ENCODE data around the gene SLC39A10.
"Not testable (repeated sequence)": the region's sequence is repeated elsewhere in the genome, so short reads cannot be mapped to it uniquely, and the experiment has no call there.

Gene SLC39A10

DNA sequence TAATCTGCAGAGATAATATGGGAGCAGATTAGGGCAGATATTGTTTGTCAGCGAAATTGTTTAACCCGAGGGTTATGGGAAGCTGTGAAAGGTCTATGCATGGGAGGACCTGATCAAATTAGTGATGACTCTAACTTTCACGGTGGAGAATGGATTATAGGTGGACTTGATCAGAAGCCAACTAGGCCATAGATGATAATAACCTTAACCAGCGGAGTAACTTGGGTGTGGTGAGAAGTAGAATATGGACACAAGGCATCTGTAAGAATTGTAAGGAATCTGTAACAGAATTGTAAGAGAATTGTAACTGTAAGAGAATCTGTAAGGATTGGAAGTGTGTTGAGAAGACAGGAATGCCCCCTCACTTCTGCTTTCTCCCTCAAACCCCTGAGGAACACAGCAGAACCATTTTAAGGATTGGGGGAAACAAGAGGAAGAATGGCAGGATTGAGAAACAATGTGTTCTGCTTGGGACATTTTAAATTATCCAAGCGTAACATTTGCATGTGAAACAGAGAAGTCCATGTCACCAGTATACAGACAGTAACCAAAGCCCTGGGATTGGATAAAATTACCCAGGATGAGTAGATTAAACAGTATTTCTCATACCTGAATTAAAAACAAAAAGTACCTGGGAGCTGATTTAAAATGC is 14.9 kb upstream of the SLC39A10 start:
- no peak overlapping the region for H3K4me3 ChIP-seq (ENCODE audit: low read length)

DNA sequence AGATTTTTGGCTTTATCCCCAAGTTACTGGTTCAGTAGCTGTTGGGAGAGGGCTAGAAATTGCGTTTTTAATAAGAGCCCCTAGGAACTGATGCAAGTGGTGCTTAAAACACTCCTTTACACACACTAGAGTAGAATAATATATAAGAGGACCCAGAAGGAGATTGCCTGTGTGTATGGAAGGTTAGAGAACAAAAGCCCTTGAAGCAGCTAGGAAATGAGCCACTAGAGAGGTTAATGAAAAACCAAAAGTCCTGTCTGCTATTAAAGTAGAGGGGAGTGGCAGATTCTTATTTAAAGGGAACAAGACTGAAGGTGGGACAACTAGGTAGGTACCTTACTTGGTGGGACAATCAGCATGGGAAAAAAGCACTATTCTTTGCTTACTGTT is 14.4 kb upstream of the SLC39A10 start:
- H3K4me3 ChIP-seq (ENCODE audit: low read length) = no peak overlapping the region
- no peak for DNase-seq (ENCODE audit: low read depth, low spot score)

More for the DNA sequence above, 14.9 kb upstream of the SLC39A10 start:
- no peak for DNase-seq (ENCODE audit: low read depth, low spot score)

DNA sequence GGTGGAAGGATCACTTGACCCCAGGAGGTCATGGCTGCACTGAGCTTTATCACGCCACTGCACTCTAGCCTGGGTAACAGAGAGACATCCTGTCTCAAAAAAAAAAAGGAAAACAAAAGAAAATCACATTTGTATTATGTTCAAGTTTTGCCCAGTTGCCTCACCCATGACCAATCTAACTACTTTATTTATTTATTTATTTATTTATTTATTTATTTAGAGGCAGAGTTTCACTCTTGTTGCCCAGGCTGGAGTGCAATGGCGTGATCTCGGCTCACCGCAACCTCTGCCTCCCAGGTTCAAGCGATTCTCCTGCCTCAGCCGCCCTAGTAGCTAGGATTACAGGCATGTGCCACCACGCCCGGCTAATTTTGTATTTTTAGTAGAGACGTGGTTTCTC is 12.3 kb upstream of the SLC39A10 start:
- not testable (repeated sequence) for H3K4me3 ChIP-seq (ENCODE audit: low read length); DNase-seq (ENCODE audit: low read depth, low spot score)

DNA sequence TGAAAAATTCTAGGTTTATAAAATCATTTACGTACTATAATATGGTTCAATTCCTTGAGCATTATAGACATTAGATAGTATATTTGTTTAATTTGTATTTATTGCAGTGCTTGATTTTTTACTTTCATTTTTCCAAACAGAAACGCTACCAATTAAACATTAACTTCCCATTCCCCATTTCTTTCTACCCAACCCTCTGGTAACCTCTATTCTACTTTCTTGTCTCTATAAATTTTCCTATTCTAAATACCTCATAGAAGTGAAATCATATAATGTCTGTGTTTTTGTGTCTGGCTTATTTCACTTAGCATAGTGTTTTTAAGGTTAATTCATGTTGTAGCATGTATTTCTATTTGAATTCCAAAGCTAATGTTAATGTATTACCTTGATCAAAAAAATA is 11.6 kb upstream of the SLC39A10 start:
- no peak overlapping the region for H3K4me3 ChIP-seq (ENCODE audit: low read length)

DNA sequence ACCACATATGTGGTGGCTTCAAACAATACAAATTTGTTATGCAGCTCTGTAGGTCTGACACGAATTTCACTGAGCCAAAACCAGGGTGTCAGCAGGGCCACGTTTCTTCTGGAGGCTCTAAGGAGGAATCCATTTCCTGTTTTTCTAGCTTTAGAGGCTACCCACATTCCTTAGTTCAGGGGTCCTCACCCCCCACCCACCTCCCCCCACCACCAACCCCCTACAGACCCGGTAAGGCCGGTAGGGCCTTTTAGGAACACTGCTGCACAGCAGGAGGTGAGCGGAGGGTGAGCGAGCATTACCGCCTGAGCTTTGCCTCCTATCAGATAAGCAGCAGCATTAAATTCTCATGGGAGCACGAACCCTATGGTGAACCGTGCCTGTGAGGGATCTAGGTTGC is 10.6 kb upstream of the SLC39A10 start:
- no peak for DNase-seq (ENCODE audit: low read depth, low spot score)
- H3K4me3 ChIP-seq (ENCODE audit: low read length) = no peak overlapping the region

More for the DNA sequence above, 11.6 kb upstream of the SLC39A10 start:
- DNase-seq (ENCODE audit: low read depth, low spot score) = no peak

DNA sequence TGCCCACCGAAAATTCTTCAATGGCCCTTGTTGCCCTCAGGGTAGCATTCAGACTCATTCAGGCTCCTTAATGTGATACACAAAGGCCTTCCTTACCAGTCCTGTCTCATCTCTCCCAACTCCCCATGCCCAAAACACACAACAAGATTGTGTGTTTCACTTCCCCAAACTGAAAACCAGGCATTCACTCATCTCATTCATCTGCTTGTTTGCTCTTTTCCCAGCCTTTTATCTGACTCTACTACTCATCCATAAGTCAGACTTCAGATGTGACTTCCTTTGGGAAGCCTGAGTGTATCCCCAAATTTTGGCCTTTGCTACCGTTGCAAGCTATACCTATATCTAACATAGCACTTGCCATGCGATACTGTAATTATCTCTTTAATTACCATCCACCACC is 9.7 kb upstream of the SLC39A10 start:
- no peak overlapping the region for H3K4me3 ChIP-seq (ENCODE audit: low read length)
- no peak for DNase-seq (ENCODE audit: low read depth, low spot score)

DNA sequence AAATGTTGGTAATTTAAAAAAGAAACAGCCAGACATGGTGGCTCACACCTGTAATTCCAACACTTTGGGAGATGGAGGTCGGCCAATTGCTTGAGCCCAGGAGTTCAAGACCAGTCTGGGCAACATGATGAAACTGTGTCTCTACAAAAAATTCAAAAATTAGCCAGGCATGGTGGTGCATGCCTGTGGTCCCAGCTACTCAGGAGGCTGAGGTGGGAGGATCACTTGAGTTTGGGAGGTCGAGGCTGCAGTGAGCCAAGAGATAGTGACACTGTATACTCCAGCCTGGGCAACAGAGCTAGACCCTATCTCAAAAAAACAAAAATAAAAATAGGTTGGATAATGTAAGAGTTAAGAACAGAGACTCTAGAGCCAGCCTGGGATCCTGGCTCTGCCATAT is 8.7 kb upstream of the SLC39A10 start:
- DNase-seq (ENCODE audit: low read depth, low spot score); H3K4me3 ChIP-seq (ENCODE audit: low read length): not testable (repeated sequence)

DNA sequence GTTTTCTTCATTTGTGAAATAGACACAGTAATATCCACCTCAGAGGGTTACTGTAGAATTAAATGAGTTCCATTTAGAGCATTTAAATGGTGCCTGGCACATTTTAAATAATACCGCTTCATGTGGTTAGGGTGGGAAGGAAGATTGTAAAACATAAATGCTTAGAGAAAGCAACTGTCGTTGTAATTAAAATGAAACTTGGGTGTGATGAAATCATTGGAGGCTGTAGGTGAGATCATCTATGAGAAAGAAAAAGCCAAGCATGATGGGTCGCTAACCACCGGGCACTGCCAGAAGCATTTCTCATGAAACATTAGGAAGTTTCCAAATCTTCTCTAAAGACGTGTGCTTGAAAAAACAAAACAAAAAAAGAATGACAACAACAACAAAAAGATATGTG is 8.2 kb upstream of the SLC39A10 start:
- DNase-seq (ENCODE audit: low read depth, low spot score) = peak; percentile 37
- H3K4me3 ChIP-seq (ENCODE audit: low read length) = no peak overlapping the region

DNA sequence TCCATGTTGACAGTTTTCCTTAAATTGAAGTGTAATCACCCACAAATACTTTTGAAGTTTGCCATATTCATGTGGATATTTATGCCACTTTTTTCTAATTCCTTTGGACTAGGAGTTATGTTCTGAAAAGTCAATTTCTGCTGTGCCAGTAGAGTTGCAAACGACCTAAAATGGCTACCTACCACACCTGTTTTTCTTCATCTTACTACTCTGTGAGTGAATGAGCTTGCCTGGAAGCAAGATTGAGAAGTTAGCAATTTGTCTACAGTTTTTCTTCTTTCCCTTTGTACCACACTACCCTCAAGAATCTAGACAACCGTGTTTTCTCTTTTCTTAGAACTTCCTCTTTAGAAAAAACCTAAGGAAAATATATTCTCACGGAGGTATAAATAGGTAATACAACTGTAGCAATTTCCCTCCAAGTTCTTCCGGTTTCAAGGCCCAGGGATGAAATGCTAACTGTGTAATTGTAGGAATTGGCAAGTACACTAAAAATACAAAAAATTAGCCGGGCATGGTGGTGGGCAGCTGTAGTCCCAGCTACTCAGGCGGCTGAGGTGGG is 7.3 kb upstream of the SLC39A10 start:
- H3K4me3 ChIP-seq (ENCODE audit: low read length) = no peak overlapping the region
- DNase-seq (ENCODE audit: low read depth, low spot score) = no peak

DNA sequence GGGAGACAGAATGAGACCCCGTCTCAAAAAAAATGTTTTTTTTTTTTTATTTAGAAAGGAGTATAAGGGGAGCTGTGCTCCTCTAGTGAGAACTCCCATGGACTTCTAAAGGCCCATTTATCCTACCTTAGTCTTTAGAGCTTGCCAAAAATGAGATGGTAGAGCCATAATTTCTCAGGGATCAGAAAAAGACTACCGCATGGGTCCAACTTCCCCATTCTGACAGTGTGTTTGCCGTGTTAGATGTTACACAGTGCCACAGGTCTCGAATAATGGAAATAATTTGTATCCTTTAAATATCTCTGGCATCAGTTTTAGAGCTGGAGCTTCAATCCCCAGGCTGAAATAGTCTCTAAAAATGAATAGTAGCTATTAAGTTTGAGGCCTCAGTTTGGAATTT is 6.0 kb upstream of the SLC39A10 start:
- no peak overlapping the region for H3K4me3 ChIP-seq (ENCODE audit: low read length)

DNA sequence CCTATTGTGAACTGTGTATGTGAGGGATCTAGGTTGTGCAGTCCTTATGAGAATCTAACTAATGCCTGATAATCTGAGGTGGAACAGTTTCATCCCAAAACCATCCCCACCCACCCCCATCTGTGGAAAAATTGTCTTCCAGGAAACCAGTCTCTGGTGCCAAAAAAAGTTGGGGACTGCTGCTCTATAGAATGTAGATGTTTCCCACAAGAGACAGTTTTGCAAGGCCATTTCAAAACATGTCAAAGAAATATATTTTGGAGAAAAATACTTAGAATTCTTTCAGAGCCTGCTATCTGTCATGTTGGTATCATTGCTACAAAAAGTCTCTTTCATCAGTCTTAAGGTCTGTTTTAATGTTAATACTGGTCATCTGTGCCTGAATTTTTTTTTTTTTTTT is 4.1 kb upstream of the SLC39A10 start:
- no peak for DNase-seq (ENCODE audit: low read depth, low spot score)
- H3K4me3 ChIP-seq (ENCODE audit: low read length) = no peak overlapping the region

More for the DNA sequence above, 6.0 kb upstream of the SLC39A10 start:
- no peak for DNase-seq (ENCODE audit: low read depth, low spot score)

DNA sequence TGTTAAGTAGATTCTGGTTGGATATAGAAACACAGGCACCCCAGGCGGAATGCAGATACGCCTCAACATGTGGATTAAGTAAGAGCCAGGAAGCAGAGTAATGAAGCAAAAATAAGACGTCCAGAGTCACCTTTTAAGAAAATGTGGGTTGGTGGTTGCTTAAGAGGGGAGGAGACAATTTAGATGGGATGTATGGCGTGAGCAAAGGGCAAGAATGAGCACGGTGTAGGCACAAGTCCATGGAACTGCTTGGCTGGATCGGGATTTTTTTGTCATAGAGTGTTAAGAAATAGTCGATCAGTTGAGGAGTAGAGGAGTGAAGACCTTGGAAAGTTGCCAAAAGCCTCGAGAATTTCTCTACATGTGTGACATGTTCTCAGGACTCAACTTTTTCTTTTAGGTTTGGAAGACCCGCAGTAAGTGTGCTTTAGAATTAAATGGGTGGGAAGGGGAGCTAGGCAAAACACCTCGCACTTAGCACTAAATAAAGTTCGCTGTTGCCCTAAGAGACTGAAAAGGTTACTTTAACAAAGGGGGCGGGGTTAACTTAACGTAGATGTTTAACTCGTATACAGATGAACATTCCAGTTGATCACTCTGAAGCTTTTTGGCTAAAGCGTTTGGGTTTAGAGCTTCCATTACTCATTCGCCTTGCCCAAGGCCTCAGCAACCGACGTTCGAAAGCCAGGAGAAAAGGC is 716 bp upstream of the SLC39A10 start:
- H3K4me3 ChIP-seq (ENCODE audit: low read length) = peak overlapping the region; percentile 75

DNA sequence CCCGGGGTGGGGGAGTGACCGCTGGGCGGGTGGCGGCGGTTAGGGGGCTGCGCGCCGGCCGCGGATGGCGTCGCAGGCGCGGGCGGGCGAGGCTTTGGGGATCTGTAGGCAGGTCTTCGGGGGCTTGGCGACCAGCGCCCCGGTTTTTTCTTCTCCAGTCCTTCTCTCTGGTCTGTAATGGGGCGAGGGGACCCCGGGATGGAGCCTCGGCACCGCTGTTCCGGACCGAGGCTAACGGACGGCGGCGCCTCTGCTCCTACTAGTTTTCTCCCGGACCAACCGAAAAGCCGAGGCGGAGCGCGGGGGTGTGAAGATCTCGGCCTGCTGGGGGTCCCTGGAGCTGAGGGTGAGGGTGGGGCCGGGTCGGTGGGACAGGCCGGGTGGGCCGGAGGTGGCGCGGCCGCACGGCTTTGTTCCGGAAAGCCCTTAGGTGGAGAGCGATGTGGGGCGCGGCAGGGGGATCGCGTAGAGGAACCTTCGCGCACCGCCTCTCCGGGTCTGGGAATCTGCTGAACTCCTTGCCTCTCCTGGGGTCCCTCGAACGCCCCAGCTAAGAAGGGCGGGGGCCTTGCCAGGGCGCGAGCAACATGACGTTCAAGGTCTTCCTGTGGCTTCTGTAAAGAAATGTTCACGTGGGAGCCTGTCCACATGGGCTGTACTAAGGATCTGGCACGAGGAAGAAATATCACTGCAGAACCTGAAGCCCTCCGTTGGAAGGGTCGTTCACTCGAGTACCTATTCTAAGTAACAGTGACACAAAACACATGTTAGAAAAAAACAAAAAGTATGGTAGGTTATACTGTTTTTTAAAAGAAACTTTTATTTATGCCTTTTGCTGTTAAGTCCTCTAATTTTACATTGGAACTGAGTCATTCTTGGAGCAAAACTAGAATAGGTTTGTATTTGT is 861 bp downstream of the SLC39A10 start:
- DNase-seq (ENCODE audit: low read depth, low spot score) = peak; percentile 81
- peak overlapping the region; percentile 75 for H3K4me3 ChIP-seq (ENCODE audit: low read length)

More for the DNA sequence above, 716 bp upstream of the SLC39A10 start:
- DNase-seq (ENCODE audit: low read depth, low spot score) = no peak

DNA sequence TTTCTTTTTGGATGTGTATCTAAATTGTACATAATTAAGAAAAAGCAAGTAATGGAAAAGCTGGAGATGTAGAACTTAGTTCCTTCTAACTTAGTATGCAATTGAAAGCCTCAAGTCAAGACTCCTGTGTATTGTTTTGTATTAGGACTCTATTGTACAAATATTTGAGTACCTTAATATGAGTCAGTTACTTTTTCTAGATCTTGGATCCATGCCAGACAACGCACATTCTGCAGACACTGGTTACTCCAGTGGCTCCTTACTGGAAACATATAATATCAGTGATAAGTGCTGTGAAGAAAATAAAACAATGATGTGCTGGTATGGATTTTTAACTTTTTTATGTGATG is 1.5 kb downstream of the SLC39A10 start:
- no peak for DNase-seq (ENCODE audit: low read depth, low spot score)
- H3K4me3 ChIP-seq (ENCODE audit: low read length) = peak overlapping the region; percentile 75

DNA sequence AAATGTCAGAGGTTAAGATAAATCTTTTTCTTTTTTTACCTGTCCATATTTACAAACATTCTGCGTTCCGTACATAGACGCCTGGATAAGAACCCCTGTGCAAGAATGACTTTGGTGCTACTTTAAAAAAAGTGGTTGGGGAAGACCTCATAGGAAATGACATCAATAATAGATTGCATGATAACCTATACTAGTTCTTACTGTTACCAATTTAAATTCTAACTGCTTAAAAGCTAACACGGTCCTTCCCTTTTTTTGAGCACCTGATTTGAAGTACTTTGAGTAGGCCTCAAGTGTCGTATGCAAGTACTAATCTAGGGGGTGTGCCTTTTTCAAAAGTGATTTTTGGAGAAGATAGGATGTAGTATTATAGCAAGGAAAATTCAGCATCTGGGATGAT is 2.1 kb downstream of the SLC39A10 start:
- peak; percentile 55 for DNase-seq (ENCODE audit: low read depth, low spot score)
- peak overlapping the region; percentile 75 for H3K4me3 ChIP-seq (ENCODE audit: low read length)

DNA sequence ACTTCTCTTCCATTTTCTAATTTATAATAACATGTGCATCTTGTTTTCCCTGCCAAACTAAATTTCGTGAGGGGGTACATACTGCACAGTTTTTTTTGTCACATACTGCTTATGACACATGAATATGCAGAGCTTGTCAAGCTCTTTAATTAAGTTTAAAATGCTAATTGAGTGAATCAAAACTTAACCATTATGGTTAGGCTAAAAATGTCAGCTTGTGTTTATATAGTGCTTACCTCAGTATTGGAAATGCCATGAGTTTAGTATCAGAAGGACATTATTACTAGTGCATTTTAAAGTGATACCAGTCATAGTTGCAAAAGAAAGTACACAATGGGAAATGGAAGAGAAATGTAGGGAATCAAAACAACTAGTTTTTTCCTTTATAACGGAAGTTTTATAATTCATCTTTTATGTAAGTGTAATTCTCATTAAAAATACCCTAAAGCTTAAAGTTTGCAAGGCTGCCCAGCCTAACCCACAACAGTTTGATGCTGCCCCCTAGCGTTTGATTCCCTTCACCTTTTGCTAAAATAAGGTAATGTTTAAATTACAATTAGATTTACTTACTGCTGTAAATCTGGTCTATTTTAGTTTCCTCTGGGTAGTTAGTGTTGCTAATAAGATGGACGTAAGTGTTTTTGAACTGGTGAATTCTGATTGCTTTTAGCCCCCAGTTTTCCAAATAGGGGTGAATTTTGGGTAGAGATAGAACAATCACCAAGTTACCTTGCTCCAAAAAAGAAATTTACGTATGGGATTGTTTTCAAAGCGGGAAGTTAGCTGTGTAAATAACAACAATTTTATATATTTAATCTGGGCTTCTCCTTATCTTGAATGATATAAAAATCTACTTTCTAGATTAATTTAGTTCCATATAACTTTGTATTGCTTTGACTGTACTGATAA is 3.2 kb downstream of the SLC39A10 start:
- no peak overlapping the region for H3K4me3 ChIP-seq (ENCODE audit: low read length)
- peak; percentile 85 for DNase-seq (ENCODE audit: low read depth, low spot score)

DNA sequence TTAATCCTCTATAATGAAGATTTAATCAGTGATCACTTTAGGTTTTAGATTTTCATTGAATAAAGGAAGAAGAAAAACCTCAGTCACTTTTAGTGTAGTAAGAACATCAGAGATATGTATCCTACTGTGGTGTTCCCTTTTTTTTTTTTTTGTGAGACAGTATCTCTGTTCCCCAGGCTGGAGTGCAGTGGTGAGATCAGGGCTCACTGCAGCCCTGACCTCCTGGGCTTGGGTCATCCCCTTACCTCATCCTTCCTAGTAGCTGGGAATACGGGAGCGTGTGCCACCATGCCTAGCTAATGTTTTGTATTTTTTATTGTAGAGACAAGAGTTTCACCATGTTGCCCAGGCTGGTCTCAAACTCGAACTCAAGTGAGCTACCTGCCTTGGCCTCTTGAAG is 5.1 kb downstream of the SLC39A10 start:
- no peak for DNase-seq (ENCODE audit: low read depth, low spot score)
- no peak overlapping the region for H3K4me3 ChIP-seq (ENCODE audit: low read length)

DNA sequence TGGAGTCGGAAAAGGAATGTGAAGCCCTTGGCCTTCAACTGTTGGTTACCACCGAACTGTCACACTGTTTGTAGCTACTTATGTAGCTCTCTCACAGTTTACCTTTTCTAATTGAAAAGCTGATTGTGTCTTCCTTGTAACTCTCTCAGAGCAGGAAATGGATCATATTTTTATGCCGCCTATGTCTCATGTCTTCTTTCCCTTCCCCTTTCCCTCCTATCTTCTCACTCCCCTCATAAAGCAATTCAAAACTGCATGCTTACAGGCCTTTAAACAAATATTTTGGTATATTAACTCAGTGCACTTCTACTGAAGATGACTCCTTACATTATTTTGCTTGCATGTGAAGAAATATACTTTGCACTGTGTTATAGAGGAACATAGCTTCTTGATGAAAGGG is 6.0 kb downstream of the SLC39A10 start:
- H3K4me3 ChIP-seq (ENCODE audit: low read length) = no peak overlapping the region
- DNase-seq (ENCODE audit: low read depth, low spot score) = no peak

DNA sequence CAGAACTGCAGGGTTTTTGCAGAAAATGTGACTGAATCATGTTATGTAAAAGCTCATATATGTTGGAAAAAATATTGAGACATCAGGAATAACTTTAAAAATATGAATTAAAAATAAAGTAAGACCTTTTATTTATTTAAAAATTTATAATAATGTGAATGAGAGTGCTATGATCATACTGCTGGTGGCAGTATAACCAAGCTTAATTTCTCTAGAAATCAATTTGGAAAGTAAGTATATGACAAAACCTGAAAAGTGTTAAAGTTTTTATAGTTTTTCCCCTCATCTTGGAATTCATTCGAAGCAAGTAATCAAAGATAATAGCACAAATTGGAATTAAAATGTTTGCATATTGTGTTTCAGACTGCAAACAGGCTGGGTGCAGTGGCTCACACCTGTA is 7.5 kb downstream of the SLC39A10 start:
- no peak for DNase-seq (ENCODE audit: low read depth, low spot score)
- H3K4me3 ChIP-seq (ENCODE audit: low read length) = no peak overlapping the region
